ENCODE data around the gene NKX1-1. TPM values are rescaled to one million over a fixed set of nuclear protein-coding genes. Genes with fewer than 3 reads are reported as not detected.

Gene NKX1-1
- total and polyA plus RNA-seq, 9 of the 15 experiments (the other 6 are each of a cell fraction or from before 2014, with no cell fraction given), result not detected

DNA sequence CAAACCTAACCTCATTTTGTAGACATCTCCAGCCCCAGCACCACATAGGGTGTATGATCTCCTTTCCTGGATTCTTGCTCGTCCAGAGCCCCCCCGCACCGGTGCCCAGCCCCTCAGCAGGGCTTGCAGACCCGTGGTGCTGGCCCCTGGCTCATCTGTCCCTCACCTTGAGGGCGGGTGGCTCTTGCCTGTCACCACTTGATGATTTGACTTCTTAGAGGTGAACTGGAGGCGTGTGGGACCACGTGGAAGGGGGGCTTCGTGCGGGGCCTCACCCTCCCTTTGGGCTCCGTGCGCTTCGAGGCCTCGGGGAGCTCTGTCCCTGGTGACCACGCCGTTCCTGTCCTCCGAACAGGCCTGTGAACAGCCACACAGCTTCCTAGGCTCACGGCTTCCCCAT, 43.7 kb downstream of the NKX1-1 start:
- CTCF ChIA-PET (ENCODE audit: low intra/inter-chr PET ratio), result no interaction called here
- POLR2A ChIA-PET, result interaction anchor here (0.9 kb wide), 1 partner anchor 11 kb away, joined by 3 read pairs; no protein-coding TSS in a partner anchor
- FAIRE-seq, result no peak
- H3K27me3 ChIP-seq (ENCODE audit: control insufficient read depth in 2 of 2, insufficient read depth in 2 of 2, low read length in 2 of 2), result no peaks in the 10 kb centered on the region
- H3K79me2 ChIP-seq (ENCODE audit: control insufficient read depth, insufficient read depth, low read length), result no peaks in the 10 kb centered on the region
- H4K20me1 ChIP-seq (replicated peaks; ENCODE audit: control insufficient read depth, insufficient read depth, low read length), result no peaks in the 10 kb centered on the region
- H3K4me3 ChIP-seq, result no peak overlapping the region
- in situ Hi-C loops (cut with MboI) (no loop called here), intact Hi-C loops (cut with micrococcal nuclease) (no loop called here)
- H3K27ac ChIP-seq (ENCODE audit: extremely low read depth, low read depth, low read length), result no peak overlapping the region
- peaks cover under 1% of the 10 kb centered on the region; the same call in 1 of the 3 replicates for H3K36me3 ChIP-seq (ENCODE audit: control insufficient read depth, insufficient read depth, low read length)
- no TSS peak for BruUV-seq (replicated peaks)
- no peak for DNase-seq (ENCODE audit: extremely low read depth in 1 of 4, low spot score in 3 of 4)
- no peak overlapping the region; a peak in 1 of 4 replicates for H3K9ac ChIP-seq (ENCODE audit: insufficient read depth in 1 of 2, low read depth in 2 of 2, low read length in 2 of 2)
- H3K4me2 ChIP-seq (ENCODE audit: insufficient read depth, low read length), result no peak overlapping the region
- no peaks in the 10 kb centered on the region for H3K9me3 ChIP-seq (replicated peaks; ENCODE audit: control insufficient read depth, insufficient read depth, low read depth, low read length)
- no peak for ATAC-seq
- peaks cover 0 to 33% of the 10 kb centered on the region in 2 experiments; a peak in 2 of 5 replicates for H3K4me1 ChIP-seq (replicated peaks in 1 of 2; ENCODE audit: control insufficient read depth in 2 of 2, insufficient read depth in 2 of 2, low read length in 2 of 2)
- H3K9me1 ChIP-seq (ENCODE audit: control insufficient read depth, insufficient read depth, low read length), result peaks cover 5% of the 10 kb centered on the region
- H2AFZ ChIP-seq (ENCODE audit: low read depth, low read length), result no peak overlapping the region
- WGBS (ENCODE audit: insufficient coverage, low coverage, missing lambda C conversion rate), result 75% methylated on average over 10 of the region's 17 CpGs
- TF ChIP-seq SMC3 (conservative IDR thresholded peaks at IDR 0.05; ENCODE audit: insufficient read depth, low read depth, low read length) (no peak), NFIC (IDR thresholded peaks at IDR 0.05) (no peak), SRF (CRISPR knock-in tag; IDR thresholded peaks at IDR 0.05) (no peak), POLR3G (IDR thresholded peaks at IDR 0.05; ENCODE audit: extremely low read depth, insufficient read length, insufficient replicate concordance) (no peak), SMAD4 (CRISPR knock-in tag; conservative IDR thresholded peaks at IDR 0.05) (no peak), POLR2AphosphoS2 (IDR thresholded peaks at IDR 0.05; ENCODE audit: low read length) (no peak), HDAC1 (IDR thresholded peaks at IDR 0.05) (no peak), NFXL1 (CRISPR knock-in tag; IDR thresholded peaks at IDR 0.05) (no peak), MED1 (CRISPR knock-in tag; IDR thresholded peaks at IDR 0.05; ENCODE audit: borderline replicate concordance) (no peak)
- TF ChIP-seq, protein P1, sequence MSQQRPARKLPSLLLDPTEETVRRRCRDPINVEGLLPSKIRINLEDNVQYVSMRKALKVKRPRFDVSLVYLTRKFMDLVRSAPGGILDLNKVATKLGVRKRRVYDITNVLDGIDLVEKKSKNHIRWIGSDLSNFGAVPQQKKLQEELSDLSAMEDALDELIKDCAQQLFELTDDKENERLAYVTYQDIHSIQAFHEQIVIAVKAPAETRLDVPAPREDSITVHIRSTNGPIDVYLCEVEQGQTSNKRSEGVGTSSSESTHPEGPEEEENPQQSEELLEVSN (IDR thresholded peaks at IDR 0.05; ENCODE audit: borderline replicate concordance in 1 of 2, extremely low read depth in 1 of 2, insufficient read depth in 1 of 2, insufficient read length in 1 of 2, low read depth in 1 of 2, low read length in 1 of 2, poor library complexity in 1 of 2, severe bottlenecking in 1 of 2), result no peak

Data from K562 (cell line).